ENCODE data around the gene TUBE1. TPM values are rescaled to one million over a fixed set of nuclear protein-coding genes. Genes with fewer than 3 reads are reported as not detected.

The TUBE1 gene
- total and polyA plus RNA-seq, 2 experiments from 2014 or later = 26.3 to 27.7 TPM

DNA sequence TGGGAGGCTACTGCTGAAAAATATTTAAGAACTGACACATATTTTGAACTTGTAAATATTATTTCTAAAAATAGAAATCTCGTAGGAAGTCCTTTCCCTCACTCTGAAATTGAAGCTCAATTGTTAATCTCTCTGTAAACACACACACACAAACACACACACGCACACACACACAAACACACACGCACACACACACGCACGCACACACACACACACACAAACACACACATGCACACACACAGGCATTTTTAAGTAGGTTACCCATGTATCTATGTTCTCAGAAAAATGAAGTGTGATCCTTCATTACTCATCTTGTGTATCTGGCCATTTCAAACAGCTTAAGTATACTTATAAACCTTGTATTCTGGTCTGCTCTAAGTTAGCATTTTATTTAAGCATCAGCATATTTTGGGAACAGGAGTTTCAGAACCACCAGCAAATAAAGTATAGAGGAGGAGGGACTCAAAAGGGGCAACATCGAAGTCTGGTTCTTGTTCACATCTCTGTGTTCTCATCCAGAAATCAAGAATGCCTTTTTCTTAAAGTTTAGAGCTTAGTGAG, 21.8 kb downstream of the TUBE1 start (continued):
- TF ChIP-seq, protein P1, sequence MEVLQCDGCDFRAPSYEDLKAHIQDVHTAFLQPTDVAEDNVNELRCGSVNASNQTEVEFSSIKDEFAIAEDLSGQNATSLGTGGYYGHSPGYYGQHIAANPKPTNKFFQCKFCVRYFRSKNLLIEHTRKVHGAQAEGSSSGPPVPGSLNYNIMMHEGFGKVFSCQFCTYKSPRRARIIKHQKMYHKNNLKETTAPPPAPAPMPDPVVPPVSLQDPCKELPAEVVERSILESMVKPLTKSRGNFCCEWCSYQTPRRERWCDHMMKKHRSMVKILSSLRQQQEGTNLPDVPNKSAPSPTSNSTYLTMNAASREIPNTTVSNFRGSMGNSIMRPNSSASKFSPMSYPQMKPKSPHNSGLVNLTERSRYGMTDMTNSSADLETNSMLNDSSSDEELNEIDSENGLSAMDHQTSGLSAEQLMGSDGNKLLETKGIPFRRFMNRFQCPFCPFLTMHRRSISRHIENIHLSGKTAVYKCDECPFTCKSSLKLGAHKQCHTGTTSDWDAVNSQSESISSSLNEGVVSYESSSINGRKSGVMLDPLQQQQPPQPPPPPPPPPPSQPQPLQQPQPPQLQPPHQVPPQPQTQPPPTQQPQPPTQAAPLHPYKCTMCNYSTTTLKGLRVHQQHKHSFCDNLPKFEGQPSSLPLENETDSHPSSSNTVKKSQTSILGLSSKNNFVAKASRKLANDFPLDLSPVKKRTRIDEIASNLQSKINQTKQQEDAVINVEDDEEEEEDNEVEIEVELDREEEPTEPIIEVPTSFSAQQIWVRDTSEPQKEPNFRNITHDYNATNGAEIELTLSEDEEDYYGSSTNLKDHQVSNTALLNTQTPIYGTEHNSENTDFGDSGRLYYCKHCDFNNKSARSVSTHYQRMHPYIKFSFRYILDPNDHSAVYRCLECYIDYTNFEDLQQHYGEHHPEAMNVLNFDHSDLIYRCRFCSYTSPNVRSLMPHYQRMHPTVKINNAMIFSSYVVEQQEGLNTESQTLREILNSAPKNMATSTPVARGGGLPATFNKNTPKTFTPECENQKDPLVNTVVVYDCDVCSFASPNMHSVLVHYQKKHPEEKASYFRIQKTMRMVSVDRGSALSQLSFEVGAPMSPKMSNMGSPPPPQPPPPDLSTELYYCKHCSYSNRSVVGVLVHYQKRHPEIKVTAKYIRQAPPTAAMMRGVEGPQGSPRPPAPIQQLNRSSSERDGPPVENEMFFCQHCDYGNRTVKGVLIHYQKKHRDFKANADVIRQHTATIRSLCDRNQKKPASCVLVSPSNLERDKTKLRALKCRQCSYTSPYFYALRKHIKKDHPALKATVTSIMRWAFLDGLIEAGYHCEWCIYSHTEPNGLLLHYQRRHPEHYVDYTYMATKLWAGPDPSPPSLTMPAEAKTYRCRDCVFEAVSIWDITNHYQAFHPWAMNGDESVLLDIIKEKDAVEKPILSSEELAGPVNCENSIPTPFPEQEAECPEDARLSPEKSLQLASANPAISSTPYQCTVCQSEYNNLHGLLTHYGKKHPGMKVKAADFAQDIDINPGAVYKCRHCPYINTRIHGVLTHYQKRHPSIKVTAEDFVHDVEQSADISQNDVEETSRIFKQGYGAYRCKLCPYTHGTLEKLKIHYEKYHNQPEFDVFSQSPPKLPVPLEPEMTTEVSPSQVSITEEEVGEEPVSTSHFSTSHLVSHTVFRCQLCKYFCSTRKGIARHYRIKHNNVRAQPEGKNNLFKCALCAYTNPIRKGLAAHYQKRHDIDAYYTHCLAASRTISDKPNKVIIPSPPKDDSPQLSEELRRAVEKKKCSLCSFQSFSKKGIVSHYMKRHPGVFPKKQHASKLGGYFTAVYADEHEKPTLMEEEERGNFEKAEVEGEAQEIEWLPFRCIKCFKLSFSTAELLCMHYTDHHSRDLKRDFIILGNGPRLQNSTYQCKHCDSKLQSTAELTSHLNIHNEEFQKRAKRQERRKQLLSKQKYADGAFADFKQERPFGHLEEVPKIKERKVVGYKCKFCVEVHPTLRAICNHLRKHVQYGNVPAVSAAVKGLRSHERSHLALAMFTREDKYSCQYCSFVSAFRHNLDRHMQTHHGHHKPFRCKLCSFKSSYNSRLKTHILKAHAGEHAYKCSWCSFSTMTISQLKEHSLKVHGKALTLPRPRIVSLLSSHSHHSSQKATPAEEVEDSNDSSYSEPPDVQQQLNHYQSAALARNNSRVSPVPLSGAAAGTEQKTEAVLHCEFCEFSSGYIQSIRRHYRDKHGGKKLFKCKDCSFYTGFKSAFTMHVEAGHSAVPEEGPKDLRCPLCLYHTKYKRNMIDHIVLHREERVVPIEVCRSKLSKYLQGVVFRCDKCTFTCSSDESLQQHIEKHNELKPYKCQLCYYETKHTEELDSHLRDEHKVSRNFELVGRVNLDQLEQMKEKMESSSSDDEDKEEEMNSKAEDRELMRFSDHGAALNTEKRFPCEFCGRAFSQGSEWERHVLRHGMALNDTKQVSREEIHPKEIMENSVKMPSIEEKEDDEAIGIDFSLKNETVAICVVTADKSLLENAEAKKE (CRISPR knock-in tag; IDR thresholded peaks at IDR 0.05) = no peak
- no peak for TF ChIP-seq EZH2 (IDR thresholded peaks at IDR 0.05; ENCODE audit: low read depth, unreplicated experiment)
- no peak for TF ChIP-seq CREB1 (CRISPR knock-in tag; IDR thresholded peaks at IDR 0.05; ENCODE audit: low read depth)
- TF ChIP-seq NANOG (IDR thresholded peaks at IDR 0.05; ENCODE audit: borderline replicate concordance) = no peak
- TF ChIP-seq EZH2phosphoT487 (IDR thresholded peaks at IDR 0.05; ENCODE audit: unreplicated experiment) = no peak

- no peaks in the 10 kb centered on the region for H3K4me1 Mint-ChIP-seq
- no peaks in the 10 kb centered on the region for H3K9me3 Mint-ChIP-seq
- no peaks in the 10 kb centered on the region for H3K27me3 ChIP-seq (ENCODE audit: insufficient read depth)
- H3K4me3 Mint-ChIP-seq = no peak overlapping the region
- no peaks in the 10 kb centered on the region for H4K20me1 ChIP-seq (replicated peaks; ENCODE audit: insufficient read depth)
- H3K4me3 ChIP-seq = no peak overlapping the region
- DNase-seq (ENCODE audit: low spot score) = no peak
- no peak for ATAC-seq
- no peaks in the 10 kb centered on the region for H3K36me3 ChIP-seq (ENCODE audit: insufficient read depth)
- H3K27me3 Mint-ChIP-seq (ENCODE audit: insufficient read depth, low read depth, poor library complexity) = no peaks in the 10 kb centered on the region
- H3K9me2 ChIP-seq (ENCODE audit: insufficient read depth) = no peaks in the 10 kb centered on the region
- H3F3A ChIP-seq (replicated peaks; ENCODE audit: low read depth) = no peaks in the 10 kb centered on the region
- no peaks in the 10 kb centered on the region for H3K4me1 ChIP-seq (ENCODE audit: insufficient read depth)
- H3K36me3 Mint-ChIP-seq (ENCODE audit: low read depth) = no peaks in the 10 kb centered on the region
- H3K4me2 ChIP-seq = no peak overlapping the region
- H3K79me2 ChIP-seq (replicated peaks; ENCODE audit: insufficient read depth) = no peaks in the 10 kb centered on the region
- no peak overlapping the region for H3K27ac Mint-ChIP-seq
- H3K27ac ChIP-seq (ENCODE audit: low read depth) = no peak overlapping the region
- no peak overlapping the region for H2AFZ ChIP-seq
- TF ChIP-seq ETS1 (IDR thresholded peaks at IDR 0.05) (no peak), CREB1 (CRISPR knock-in tag; IDR thresholded peaks at IDR 0.05; ENCODE audit: low read depth) (no peak), JUNB (IDR thresholded peaks at IDR 0.05; ENCODE audit: unreplicated experiment) (no peak), EZH2phosphoT487 (IDR thresholded peaks at IDR 0.05; ENCODE audit: unreplicated experiment) (no peak), ZNF114 (CRISPR knock-in tag; IDR thresholded peaks at IDR 0.05) (no peak), STAT1 (IDR thresholded peaks at IDR 0.05; ENCODE audit: unreplicated experiment) (no peak)
- TF ChIP-seq, protein P2, sequence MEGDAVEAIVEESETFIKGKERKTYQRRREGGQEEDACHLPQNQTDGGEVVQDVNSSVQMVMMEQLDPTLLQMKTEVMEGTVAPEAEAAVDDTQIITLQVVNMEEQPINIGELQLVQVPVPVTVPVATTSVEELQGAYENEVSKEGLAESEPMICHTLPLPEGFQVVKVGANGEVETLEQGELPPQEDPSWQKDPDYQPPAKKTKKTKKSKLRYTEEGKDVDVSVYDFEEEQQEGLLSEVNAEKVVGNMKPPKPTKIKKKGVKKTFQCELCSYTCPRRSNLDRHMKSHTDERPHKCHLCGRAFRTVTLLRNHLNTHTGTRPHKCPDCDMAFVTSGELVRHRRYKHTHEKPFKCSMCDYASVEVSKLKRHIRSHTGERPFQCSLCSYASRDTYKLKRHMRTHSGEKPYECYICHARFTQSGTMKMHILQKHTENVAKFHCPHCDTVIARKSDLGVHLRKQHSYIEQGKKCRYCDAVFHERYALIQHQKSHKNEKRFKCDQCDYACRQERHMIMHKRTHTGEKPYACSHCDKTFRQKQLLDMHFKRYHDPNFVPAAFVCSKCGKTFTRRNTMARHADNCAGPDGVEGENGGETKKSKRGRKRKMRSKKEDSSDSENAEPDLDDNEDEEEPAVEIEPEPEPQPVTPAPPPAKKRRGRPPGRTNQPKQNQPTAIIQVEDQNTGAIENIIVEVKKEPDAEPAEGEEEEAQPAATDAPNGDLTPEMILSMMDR (conservative IDR thresholded peaks at IDR 0.05; ENCODE audit: low read depth in 2 of 2) = no peak
Measured at GRCh38 chr6:112062966-112063365, 24.3 kb downstream of the TUBE1 start.
